GM12874 (cell line): ENCODE measurements around the gene USP11.

ENCODE experiments used
- CTCF ChIP-seq: IDR thresholded peaks from 2 replicates; pipeline ENCODE4 v1.5.1; 2011; ENCODE audit warnings: low read depth, mild to moderate bottlenecking, control low read depth, low read length, moderate library complexity; ENCODE audit not compliant: insufficient read depth

Gene USP11

GRCh38 chrX:47227334-47227583 lies 5.5 kb upstream of the USP11 start:
- TF ChIP-seq CTCF, result no peak

GRCh38 chrX:47228550-47229270 lies 4.1 kb upstream of the USP11 start:
- TF ChIP-seq CTCF, result no peak

GRCh38 chrX:47229427-47229826 lies 3.4 kb upstream of the USP11 start:
- no peak for TF ChIP-seq CTCF

GRCh38 chrX:47230136-47230868 lies 2.5 kb upstream of the USP11 start:
- no peak for TF ChIP-seq CTCF

GRCh38 chrX:47231167-47231566 lies 1.6 kb upstream of the USP11 start:
- no peak for TF ChIP-seq CTCF

- no peak for TF ChIP-seq CTCF
Observed at GRCh38 chrX:47232197-47232802, 509 bp upstream of the USP11 start.

GRCh38 chrX:47233333-47234113 lies 714 bp downstream of the USP11 start:
- no peak for TF ChIP-seq CTCF
